Measurements from ENCODE around the gene TSR3.
A peak's percentile ranks its signal among the peaks of the same experiment; 100 is the strongest.

Gene TSR3

GRCh38 chr16:1351582-1352362 lies at the start of gene TSR3, which contains the start of gene GNPTG:
Gene TSR3 (minus strand): TSS chr16:1351878. CDS start chr16:1351804, 74 bp downstream.
Gene GNPTG (plus strand): TSS chr16:1351931. CDS start chr16:1351966, 35 bp downstream.
- DNase-seq (ENCODE audit: low read depth, low spot score): peak; percentile 62

GRCh38 chr16:1401061-1401757 lies 49.5 kb upstream of the TSR3 start:
- no peak for DNase-seq (ENCODE audit: low read depth, low spot score)

- no peak for DNase-seq (ENCODE audit: low read depth, low spot score)
These were observed 47.3 kb upstream of the TSR3 start for GRCh38 chr16:1398826-1399581.

- DNase-seq (ENCODE audit: low read depth, low spot score): no peak
These were observed 46.7 kb upstream of the TSR3 start for GRCh38 chr16:1398351-1398750.

- no peak for DNase-seq (ENCODE audit: low read depth, low spot score)
These were observed 46.1 kb upstream of the TSR3 start for GRCh38 chr16:1397779-1398178.

GRCh38 chr16:1395444-1396031 lies 43.9 kb upstream of the TSR3 start:
- DNase-seq (ENCODE audit: low read depth, low spot score): no peak

- DNase-seq (ENCODE audit: low read depth, low spot score): no peak
These were observed 42.8 kb upstream of the TSR3 start for GRCh38 chr16:1394367-1394951.

- DNase-seq (ENCODE audit: low read depth, low spot score): no peak
These were observed 42.0 kb upstream of the TSR3 start for GRCh38 chr16:1393613-1394176.

GRCh38 chr16:1392826-1393225 lies 41.1 kb upstream of the TSR3 start:
- DNase-seq (ENCODE audit: low read depth, low spot score): no peak

- no peak for DNase-seq (ENCODE audit: low read depth, low spot score)
These were observed 38.6 kb upstream of the TSR3 start for GRCh38 chr16:1390239-1390779.

GRCh38 chr16:1389762-1390161 lies 38.1 kb upstream of the TSR3 start:
- DNase-seq (ENCODE audit: low read depth, low spot score): no peak

GRCh38 chr16:1387331-1387730 lies 35.7 kb upstream of the TSR3 start:
- DNase-seq (ENCODE audit: low read depth, low spot score): no peak

GRCh38 chr16:1385232-1385631 lies 33.6 kb upstream of the TSR3 start:
- DNase-seq (ENCODE audit: low read depth, low spot score): no peak

- no peak for DNase-seq (ENCODE audit: low read depth, low spot score)
These were observed 31.9 kb upstream of the TSR3 start for GRCh38 chr16:1383556-1383955.

GRCh38 chr16:1381612-1382406 lies 30.1 kb upstream of the TSR3 start:
- DNase-seq (ENCODE audit: low read depth, low spot score): no peak

GRCh38 chr16:1380195-1380594 lies 28.5 kb upstream of the TSR3 start:
- DNase-seq (ENCODE audit: low read depth, low spot score): no peak

- DNase-seq (ENCODE audit: low read depth, low spot score): no peak
These were observed 27.8 kb upstream of the TSR3 start for GRCh38 chr16:1379304-1380076.

GRCh38 chr16:1378804-1379303 lies 27.2 kb upstream of the TSR3 start:
- DNase-seq (ENCODE audit: low read depth, low spot score): no peak

Data from smooth muscle cell of the brain vasculature (primary cell).